ENCODE data around the gene ZDHHC19. TPM values are rescaled to one million over a fixed set of nuclear protein-coding genes. Genes with fewer than 3 reads are reported as not detected.

The ZDHHC19 gene
- total RNA-seq, 4 donors from 2014 or later, result not detected

GRCh38 chr3:196194542-196194915, 16.7 kb downstream of the ZDHHC19 start:
- no peak overlapping the region for H3K27ac ChIP-seq
- no peak for ATAC-seq
- no peaks in the 10 kb centered on the region for H3K36me3 ChIP-seq
- TF ChIP-seq EP300 (IDR thresholded peaks at IDR 0.05), result no peak
- TF ChIP-seq POLR2AphosphoS5 (IDR thresholded peaks at IDR 0.05), result no peak
- TF ChIP-seq POLR2A (IDR thresholded peaks at IDR 0.05), result no peak
- no peak for TF ChIP-seq CTCF (IDR thresholded peaks at IDR 0.05)
- peaks cover 0 to 7% (median 0%) of the 10 kb centered on the region in 3 donors for H3K4me1 ChIP-seq
- no peaks in the 10 kb centered on the region for H3K9me3 ChIP-seq
- no peak overlapping the region for H3K4me3 ChIP-seq
- WGBS, 2 donors (ENCODE audit: low coverage in 1 of 2), result 80% methylated on average over 1 of the region's 5 CpGs; no CpG with 5 or more reads in 1 of the 2 donors
- no peaks in the 10 kb centered on the region for H3K27me3 ChIP-seq

DNA sequence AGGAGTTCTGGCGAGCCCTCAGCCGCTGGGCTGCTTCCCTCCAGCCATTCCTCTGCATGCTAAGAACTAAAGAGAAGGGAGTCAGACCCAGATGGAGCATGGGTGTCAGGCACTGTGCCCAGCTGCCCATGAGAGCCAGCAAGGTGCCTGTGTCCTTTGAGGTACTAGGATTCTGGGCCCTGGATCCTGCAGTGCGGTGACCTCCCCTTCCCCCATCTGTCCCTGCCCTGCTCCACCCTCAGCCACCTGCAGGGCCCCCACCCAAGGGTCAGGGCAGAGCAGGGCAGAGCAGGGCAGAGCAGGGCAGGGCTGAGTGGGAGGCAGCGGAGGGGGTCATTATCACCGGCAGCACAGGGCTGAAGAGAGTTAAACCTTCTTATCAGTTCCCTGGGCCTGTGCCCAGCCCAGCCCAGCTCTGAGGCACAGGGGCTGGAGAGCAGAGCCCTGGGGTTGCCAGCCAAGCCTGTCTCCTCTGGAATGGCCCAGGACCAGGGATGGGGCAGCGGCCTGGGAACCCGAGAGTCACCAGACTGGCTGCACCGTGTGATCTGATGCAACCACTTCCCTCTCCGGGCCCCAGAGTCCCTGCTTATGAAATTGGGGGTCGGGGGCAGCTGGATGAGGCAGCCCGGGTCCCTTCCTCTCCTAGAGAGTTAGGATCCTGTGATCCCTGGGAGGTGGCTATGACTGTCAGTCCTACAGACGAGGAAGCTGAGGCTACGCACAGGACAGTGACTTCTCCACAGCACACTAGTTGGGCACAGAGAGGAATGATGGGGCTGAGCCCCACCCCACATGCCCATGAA, 17.3 kb downstream of the ZDHHC19 start:
- H3K27ac ChIP-seq, result no peak overlapping the region
- peaks cover 0 to 7% (median 0%) of the 10 kb centered on the region in 3 donors for H3K4me1 ChIP-seq
- ATAC-seq, result peak; percentile 30
- H3K27me3 ChIP-seq, result no peaks in the 10 kb centered on the region
- WGBS, 2 donors (ENCODE audit: low coverage in 1 of 2), result no CpG with 5 or more reads among the region's 13 CpGs
- H3K9me3 ChIP-seq, result no peaks in the 10 kb centered on the region
- H3K4me3 ChIP-seq, result no peak overlapping the region
- TF ChIP-seq POLR2A (IDR thresholded peaks at IDR 0.05) (no peak), CTCF (IDR thresholded peaks at IDR 0.05) (no peak), EP300 (IDR thresholded peaks at IDR 0.05) (no peak), POLR2AphosphoS5 (IDR thresholded peaks at IDR 0.05) (no peak)
- no peaks in the 10 kb centered on the region for H3K36me3 ChIP-seq

- H3K27me3 ChIP-seq, result no peaks in the 10 kb centered on the region
- H3K4me3 ChIP-seq, result no peak overlapping the region
- H3K36me3 ChIP-seq, result no peaks in the 10 kb centered on the region
- WGBS, 2 donors (ENCODE audit: low coverage in 1 of 2), result 75% methylated on average over 5 of the region's 15 CpGs; no CpG with 5 or more reads in 1 of the 2 donors
- H3K4me1 ChIP-seq, result peaks cover 0 to 7% (median 0%) of the 10 kb centered on the region in 3 donors
- H3K9me3 ChIP-seq, result no peaks in the 10 kb centered on the region
- no peak for ATAC-seq
- H3K27ac ChIP-seq, result no peak overlapping the region
- TF ChIP-seq EP300 (IDR thresholded peaks at IDR 0.05) (no peak), CTCF (IDR thresholded peaks at IDR 0.05) (no peak), POLR2AphosphoS5 (IDR thresholded peaks at IDR 0.05) (no peak), POLR2A (IDR thresholded peaks at IDR 0.05) (no peak)
Observed at GRCh38 chr3:196193133-196193735, 18.0 kb downstream of the ZDHHC19 start.

DNA sequence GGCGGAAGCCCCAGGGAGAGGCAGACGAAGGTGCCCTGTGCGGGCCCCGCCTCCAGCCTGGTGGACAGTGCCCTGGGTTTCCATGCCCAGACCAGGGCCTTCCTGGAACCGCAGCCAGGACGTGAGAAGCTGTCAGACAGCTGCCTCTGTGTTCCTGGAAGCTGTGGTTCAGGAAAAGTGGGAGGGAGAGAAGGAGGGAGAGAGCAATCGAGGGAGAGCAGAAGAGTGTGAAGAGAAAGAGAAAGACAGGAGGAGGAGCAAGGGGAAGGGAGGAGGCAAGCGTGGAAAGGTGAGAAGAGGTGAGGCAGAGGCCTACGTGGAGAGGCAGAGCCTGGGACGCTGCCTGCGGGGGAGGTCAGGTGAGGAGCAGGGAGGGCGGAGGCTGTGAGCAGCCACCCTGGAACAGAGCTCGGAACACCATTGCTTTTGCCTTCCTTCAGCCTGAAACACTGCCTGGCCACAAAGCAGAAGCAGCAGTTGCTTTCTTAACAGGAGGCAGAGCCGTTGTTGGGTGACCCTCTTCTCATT, 18.6 kb downstream of the ZDHHC19 start:
- Histone ChIP-seq H3K27me3 (no peaks in the 10 kb centered on the region), H3K4me1 (peaks cover 0 to 7% (median 0%) of the 10 kb centered on the region in 3 donors), H3K27ac (no peak overlapping the region), H3K36me3 (no peaks in the 10 kb centered on the region), H3K4me3 (no peak overlapping the region), H3K9me3 (no peaks in the 10 kb centered on the region)
- no peak for ATAC-seq
- TF ChIP-seq EP300 (IDR thresholded peaks at IDR 0.05), result no peak
- no peak for TF ChIP-seq POLR2AphosphoS5 (IDR thresholded peaks at IDR 0.05)
- no peak for TF ChIP-seq CTCF (IDR thresholded peaks at IDR 0.05)
- no peak for TF ChIP-seq POLR2A (IDR thresholded peaks at IDR 0.05)
- WGBS, 2 donors (ENCODE audit: low coverage in 1 of 2), result 61 to 77% methylated on average over 6 to 8 of the region's 14 CpGs

Data from gastroesophageal sphincter (tissue), 4 donors.